ENCODE data around the gene RGS4.

Gene RGS4

DNA sequence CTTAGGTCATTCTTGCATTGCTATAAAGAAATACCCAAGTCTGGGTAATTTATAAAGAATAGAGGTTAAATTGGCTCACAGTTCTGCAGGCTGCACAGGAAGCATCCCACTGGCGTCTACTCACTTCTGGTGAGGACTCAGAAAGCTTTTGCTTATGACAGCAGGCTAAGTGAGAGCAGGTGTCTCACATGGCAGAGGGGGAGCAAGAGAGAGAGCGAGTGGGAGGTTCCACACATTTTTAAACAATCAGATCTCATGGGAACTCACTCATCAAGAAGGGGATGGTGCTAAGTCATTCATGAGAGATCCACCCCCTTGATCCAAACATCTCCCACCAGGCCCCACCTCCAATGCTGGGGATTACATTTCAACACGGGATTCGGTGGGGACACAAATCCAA is 13.6 kb upstream of the RGS4 start:
- no peak overlapping the region for H3K4me3 Mint-ChIP-seq
- no peaks in the 10 kb centered on the region for H3K4me1 Mint-ChIP-seq (ENCODE audit: low read depth)
- H3K27ac Mint-ChIP-seq, result no peak overlapping the region
- H3K27me3 Mint-ChIP-seq, result peaks cover 6% of the 10 kb centered on the region
- H3K9me3 Mint-ChIP-seq (ENCODE audit: low read depth), result no peaks in the 10 kb centered on the region
- no peaks in the 10 kb centered on the region for H3K36me3 Mint-ChIP-seq

DNA sequence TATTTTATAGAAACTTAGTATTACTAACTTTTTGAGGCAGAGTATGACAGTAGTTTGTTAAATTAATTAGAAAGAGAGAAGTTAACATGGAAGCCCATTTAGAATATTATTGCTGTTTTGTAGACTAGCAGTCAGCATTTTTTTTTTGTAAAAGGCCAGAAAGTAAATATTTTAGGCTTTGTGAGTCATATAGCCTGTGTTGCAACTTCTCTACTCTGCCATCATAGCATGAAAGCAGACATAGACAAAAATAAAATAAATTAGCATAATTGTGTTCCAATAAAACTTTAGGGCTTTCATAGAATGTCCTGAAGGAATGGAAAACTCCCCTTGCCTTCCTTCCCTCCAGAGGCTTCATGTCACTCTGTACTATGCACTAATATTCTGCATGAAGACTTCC is 12.3 kb upstream of the RGS4 start:
- H3K36me3 Mint-ChIP-seq, result no peaks in the 10 kb centered on the region
- H3K27me3 Mint-ChIP-seq, result peaks cover 6% of the 10 kb centered on the region
- no peaks in the 10 kb centered on the region for H3K9me3 Mint-ChIP-seq (ENCODE audit: low read depth)
- H3K27ac Mint-ChIP-seq, result no peak overlapping the region
- H3K4me1 Mint-ChIP-seq (ENCODE audit: low read depth), result no peaks in the 10 kb centered on the region
- H3K4me3 Mint-ChIP-seq, result no peak overlapping the region

GRCh38 chr1:163060343-163061007 is 8.7 kb upstream of the RGS4 start:
- Mint-ChIP-seq H3K27me3 (peaks cover 5% of the 10 kb centered on the region), H3K4me1 (ENCODE audit: low read depth) (no peaks in the 10 kb centered on the region), H3K4me3 (no peak overlapping the region), H3K27ac (no peak overlapping the region), H3K9me3 (ENCODE audit: low read depth) (no peaks in the 10 kb centered on the region), H3K36me3 (no peaks in the 10 kb centered on the region)

- Mint-ChIP-seq H3K9me3 (ENCODE audit: low read depth) (no peaks in the 10 kb centered on the region), H3K4me1 (ENCODE audit: low read depth) (no peaks in the 10 kb centered on the region), H3K27me3 (peaks cover 16% of the 10 kb centered on the region), H3K36me3 (no peaks in the 10 kb centered on the region), H3K27ac (no peak overlapping the region), H3K4me3 (no peak overlapping the region)
Measured at GRCh38 chr1:163063143-163063542, 6.0 kb upstream of the RGS4 start.

DNA sequence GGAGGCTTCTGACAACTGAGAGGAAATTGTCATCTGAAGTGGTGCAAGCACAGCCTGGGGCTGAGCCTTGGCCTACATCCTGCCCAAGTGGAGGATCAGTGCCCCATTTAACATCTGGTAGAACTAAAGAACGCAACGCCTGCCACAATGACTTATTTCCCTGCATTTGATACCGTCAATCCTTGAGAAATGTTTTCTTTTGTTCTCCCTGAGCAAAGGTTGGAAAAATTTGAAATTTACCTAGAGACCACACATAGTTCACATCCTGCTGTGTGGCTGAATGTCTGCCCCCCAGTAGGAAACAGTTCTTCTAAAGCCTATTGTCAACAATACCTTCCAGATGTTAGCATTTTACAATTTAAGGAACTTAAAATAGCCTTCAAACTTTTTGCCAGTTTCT is 5.6 kb upstream of the RGS4 start:
- no peaks in the 10 kb centered on the region for H3K36me3 Mint-ChIP-seq
- H3K4me1 Mint-ChIP-seq (ENCODE audit: low read depth), result no peaks in the 10 kb centered on the region
- H3K27ac Mint-ChIP-seq, result no peak overlapping the region
- H3K9me3 Mint-ChIP-seq (ENCODE audit: low read depth), result no peaks in the 10 kb centered on the region
- H3K4me3 Mint-ChIP-seq, result no peak overlapping the region
- H3K27me3 Mint-ChIP-seq, result peaks cover 20% of the 10 kb centered on the region

DNA sequence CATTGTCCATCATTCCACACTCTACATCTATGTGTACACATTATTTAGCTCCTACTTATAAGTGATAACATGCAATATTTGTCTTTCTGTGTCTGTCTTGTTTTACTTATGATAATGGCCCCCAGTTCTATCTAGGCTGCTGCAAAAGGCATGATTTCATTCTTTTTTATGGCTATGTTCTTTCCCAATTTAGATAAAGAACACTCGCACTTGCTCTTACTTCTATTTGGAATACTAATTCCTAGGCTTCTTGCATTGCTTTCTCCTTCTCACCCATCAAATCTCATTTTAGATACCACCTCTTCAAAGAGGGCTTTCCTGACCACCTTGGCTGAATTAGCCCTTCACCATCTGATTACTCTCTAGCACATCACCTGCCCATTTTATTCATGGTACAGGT is 3.0 kb upstream of the RGS4 start:
- Mint-ChIP-seq H3K36me3 (no peaks in the 10 kb centered on the region), H3K9me3 (ENCODE audit: low read depth) (no peaks in the 10 kb centered on the region), H3K27ac (no peak overlapping the region), H3K4me3 (no peak overlapping the region), H3K27me3 (peaks cover 27% of the 10 kb centered on the region), H3K4me1 (ENCODE audit: low read depth) (no peaks in the 10 kb centered on the region)

DNA sequence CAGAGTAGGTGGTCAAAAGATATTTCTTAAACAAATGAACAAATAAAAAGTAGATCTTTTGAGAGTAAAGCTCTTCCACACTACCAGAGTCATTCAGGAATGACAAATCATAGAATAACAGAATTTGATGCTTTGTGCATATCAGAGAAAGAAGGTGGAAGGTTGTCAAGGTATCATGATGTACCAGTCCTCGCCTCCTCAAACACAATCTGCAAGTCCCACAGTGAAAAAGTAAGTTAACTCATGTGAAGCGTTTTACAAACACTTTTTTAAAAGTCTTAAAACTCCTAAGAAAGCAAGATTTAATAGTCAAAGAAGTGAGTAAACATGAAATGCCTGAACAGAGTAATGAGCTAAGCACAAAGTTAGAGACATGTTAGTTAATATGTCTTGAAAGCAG is 2.5 kb upstream of the RGS4 start:
- Mint-ChIP-seq H3K27me3 (peaks cover 27% of the 10 kb centered on the region), H3K36me3 (no peaks in the 10 kb centered on the region), H3K4me1 (ENCODE audit: low read depth) (no peaks in the 10 kb centered on the region)

DNA sequence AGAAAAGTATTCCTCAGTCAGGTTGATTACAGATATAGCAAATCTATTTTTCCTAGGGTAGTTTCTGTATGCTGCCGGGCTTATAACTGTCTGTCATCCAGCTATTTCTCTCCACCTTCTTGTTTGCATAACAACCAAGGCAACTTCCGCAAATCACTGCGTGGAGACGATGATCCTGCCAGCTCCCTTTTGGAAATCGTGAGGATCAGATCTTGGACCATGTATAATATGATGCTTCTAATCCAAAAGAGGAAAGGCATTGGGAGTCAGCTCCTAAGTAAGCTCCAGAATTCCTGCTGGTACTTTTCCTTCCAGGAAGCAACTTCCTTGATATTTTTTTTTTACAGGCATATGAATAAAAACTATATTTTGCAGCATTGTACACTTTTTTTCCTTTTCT is 445 bp upstream of the RGS4 start:
- no peaks in the 10 kb centered on the region for H3K36me3 Mint-ChIP-seq
- no peaks in the 10 kb centered on the region for H3K4me1 Mint-ChIP-seq (ENCODE audit: low read depth)
- H3K27me3 Mint-ChIP-seq, result peaks cover 36% of the 10 kb centered on the region
- H3K27ac Mint-ChIP-seq, result no peak overlapping the region
- no peaks in the 10 kb centered on the region for H3K9me3 Mint-ChIP-seq (ENCODE audit: low read depth)
- no peak overlapping the region for H3K4me3 Mint-ChIP-seq

More for the DNA sequence above, 2.5 kb upstream of the RGS4 start:
- Mint-ChIP-seq H3K27ac (no peak overlapping the region), H3K9me3 (ENCODE audit: low read depth) (no peaks in the 10 kb centered on the region), H3K4me3 (no peak overlapping the region)

- Mint-ChIP-seq H3K4me1 (ENCODE audit: low read depth) (no peaks in the 10 kb centered on the region), H3K27ac (no peak overlapping the region), H3K36me3 (no peaks in the 10 kb centered on the region), H3K27me3 (peaks cover 37% of the 10 kb centered on the region), H3K4me3 (no peak overlapping the region), H3K9me3 (ENCODE audit: low read depth) (no peaks in the 10 kb centered on the region)
Measured at GRCh38 chr1:163069655-163070277, 605 bp downstream of the RGS4 start.

DNA sequence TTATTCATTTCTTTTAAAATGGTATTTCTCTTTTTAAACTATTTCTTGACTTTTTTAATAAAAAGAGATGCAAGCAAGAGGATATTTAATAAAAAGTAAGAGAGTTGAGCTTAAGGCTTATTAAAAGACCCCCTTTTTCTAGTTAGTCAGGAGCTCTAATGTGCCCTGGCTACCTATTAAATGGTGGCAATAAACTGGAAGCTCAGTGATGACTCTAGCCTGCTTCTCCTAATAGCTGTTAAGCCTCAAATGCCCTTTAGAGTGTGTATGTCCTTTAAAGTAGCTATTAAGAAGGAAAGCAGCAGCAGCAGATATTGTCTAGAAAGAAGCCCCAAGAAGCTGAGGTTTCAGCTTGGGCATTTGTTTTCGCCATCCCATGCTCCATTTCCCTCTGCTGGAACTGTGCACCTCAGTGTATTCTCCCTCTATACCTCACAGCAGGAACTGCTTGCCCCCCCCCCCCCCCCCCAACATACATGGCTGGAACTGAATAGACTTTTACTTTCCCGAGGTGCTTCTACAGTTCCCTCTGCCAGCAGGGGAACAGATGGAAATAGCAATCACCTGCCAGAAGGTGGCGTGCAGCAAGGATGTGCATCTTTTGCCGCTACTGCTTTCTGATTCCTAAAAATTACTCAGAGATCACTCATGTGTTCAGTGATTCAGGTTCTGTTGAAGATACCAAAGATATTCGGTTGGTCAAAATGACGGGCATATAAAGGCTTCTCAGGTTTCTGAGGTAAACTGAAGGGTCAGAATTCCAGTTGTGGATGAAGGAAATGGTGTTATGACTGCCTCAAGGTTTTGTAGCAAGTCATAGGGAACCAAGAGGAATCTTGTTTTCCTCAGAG is 2.5 kb downstream of the RGS4 start:
- Mint-ChIP-seq H3K36me3 (no peaks in the 10 kb centered on the region), H3K4me1 (ENCODE audit: low read depth) (no peaks in the 10 kb centered on the region), H3K27ac (no peak overlapping the region), H3K4me3 (no peak overlapping the region), H3K27me3 (peaks cover 37% of the 10 kb centered on the region), H3K9me3 (ENCODE audit: low read depth) (no peaks in the 10 kb centered on the region)

GRCh38 chr1:163072658-163073057 is 3.5 kb downstream of the RGS4 start:
- Mint-ChIP-seq H3K4me3 (no peak overlapping the region), H3K36me3 (no peaks in the 10 kb centered on the region), H3K27me3 (peaks cover 37% of the 10 kb centered on the region), H3K9me3 (ENCODE audit: low read depth) (no peaks in the 10 kb centered on the region), H3K27ac (no peak overlapping the region), H3K4me1 (ENCODE audit: low read depth) (no peaks in the 10 kb centered on the region)

DNA sequence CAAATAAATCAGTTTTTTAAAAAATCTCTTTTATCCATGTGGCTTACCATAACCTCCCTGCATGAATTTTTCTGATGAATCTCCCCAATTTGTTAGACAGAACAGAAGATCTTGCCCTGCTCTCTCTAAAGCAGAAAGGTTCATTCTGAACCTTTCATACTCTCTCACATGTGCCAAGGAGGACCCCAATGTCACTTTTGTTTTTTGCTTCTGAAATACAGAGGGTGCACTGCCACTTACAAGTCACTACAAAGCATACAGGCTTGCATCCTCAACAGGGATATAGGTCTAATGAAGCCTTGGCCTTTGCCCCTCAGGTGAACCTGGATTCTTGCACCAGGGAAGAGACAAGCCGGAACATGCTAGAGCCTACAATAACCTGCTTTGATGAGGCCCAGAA is 4.8 kb downstream of the RGS4 start:
- Mint-ChIP-seq H3K4me3 (no peak overlapping the region), H3K4me1 (ENCODE audit: low read depth) (no peaks in the 10 kb centered on the region), H3K9me3 (ENCODE audit: low read depth) (no peaks in the 10 kb centered on the region), H3K36me3 (no peaks in the 10 kb centered on the region), H3K27me3 (peaks cover 30% of the 10 kb centered on the region), H3K27ac (no peak overlapping the region)

DNA sequence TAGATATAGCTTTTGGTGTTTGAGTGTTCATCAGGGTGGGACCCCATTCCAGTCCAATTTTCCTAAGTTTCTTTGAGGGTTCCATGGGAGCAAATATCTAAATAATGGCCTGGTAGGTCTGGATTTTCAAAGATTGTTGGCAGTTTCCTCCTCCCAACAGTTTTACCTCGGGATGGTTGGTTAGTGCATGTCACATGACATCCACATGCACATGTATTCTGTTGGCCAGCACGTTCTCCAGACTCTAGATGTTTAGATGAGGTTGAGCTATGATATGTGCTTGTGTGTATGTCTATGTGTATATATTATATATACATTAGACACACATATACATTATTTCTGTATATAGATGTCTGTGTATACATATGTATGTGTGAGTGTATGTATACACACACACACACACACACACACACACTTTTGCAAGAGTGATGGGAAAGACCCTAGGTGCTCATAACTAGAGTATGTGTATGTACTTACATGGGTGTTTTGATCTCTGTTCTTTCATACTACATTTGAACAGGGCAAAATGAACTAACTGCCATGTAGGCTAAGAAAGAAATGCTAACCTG is 5.6 kb downstream of the RGS4 start:
- peaks cover 28% of the 10 kb centered on the region for H3K27me3 Mint-ChIP-seq
- H3K4me3 Mint-ChIP-seq, result no peak overlapping the region
- H3K4me1 Mint-ChIP-seq (ENCODE audit: low read depth), result no peaks in the 10 kb centered on the region
- H3K9me3 Mint-ChIP-seq (ENCODE audit: low read depth), result no peaks in the 10 kb centered on the region
- H3K36me3 Mint-ChIP-seq, result no peaks in the 10 kb centered on the region
- no peak overlapping the region for H3K27ac Mint-ChIP-seq

- Mint-ChIP-seq H3K36me3 (no peaks in the 10 kb centered on the region), H3K4me1 (ENCODE audit: low read depth) (no peaks in the 10 kb centered on the region), H3K4me3 (no peak overlapping the region), H3K27ac (no peak overlapping the region), H3K9me3 (ENCODE audit: low read depth) (no peaks in the 10 kb centered on the region), H3K27me3 (peaks cover 24% of the 10 kb centered on the region)
Measured at GRCh38 chr1:163076044-163076443, 6.9 kb downstream of the RGS4 start.

DNA sequence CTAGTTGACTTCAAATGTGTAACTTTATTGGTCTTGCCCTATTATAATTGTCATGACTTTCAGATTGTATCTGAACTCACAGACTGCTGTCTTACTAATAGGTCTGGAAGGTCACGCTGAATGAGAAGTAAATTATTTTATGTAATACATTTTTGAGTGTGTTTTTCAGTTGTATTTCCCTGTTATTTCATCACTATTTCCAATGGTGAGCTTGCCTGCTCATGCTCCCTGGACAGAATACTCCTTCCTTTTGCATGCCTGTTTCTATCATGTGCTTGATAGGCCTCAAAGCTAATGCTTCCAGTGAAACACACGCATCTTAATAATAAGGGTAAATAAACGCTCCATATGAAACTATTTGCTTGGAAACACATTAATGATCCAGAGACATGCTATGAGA is 7.3 kb downstream of the RGS4 start:
- Mint-ChIP-seq H3K4me1 (ENCODE audit: low read depth) (no peaks in the 10 kb centered on the region), H3K36me3 (no peaks in the 10 kb centered on the region), H3K27me3 (peaks cover 22% of the 10 kb centered on the region), H3K9me3 (ENCODE audit: low read depth) (no peaks in the 10 kb centered on the region), H3K27ac (no peak overlapping the region), H3K4me3 (no peak overlapping the region)
